K562 (cell line): Measurements from ENCODE around the gene CYSRT1. TPM values are rescaled to one million over a fixed set of nuclear protein-coding genes. Genes with fewer than 3 reads are reported as not detected.
A peak's percentile ranks its signal among the peaks of the same experiment; 100 is the strongest.

Source experiments
- ATAC-seq: fragments of 200-7000 bp; cut with Tn5 transposase; 3 replicates; pipeline ENCODE4 v1.9.1; 2020; ENCODE audit warnings: moderate library complexity
- BruUV-seq: library from RNA; stranded (reverse); fragments of 400-500 nt; replicated peaks from 2 replicates; lab custom pipeline; 2021; lab: Mats Ljungman, UMichigan
- CTCF ChIA-PET: fragments of 300-600 bp; formaldehyde crosslinking; extraction: SDS; loops from one replicate; lab custom pipeline; 2021; ENCODE audit warnings: low intra/inter-chr PET ratio; lab: Yijun Ruan, JAX
- POLR2A ChIA-PET: fragments of 300-600, 350-650 bp; sonication (Branson Sonifier 250); formaldehyde crosslinking; extraction: SDS; loops from one replicate; lab custom pipeline; 2021; ENCODE audit warnings: antibody characterized with exemption, inconsistent platforms; lab: Yijun Ruan, JAX
- DNase-seq, 4 experiments: peaks; one replicate each; pipeline versions ENCODE4 v3.0.0 to v3.0.0-alpha.2; 2011 to 2018; ENCODE audit warnings: low spot score in 3 of 4, mixed read lengths in 3 of 4; ENCODE audit errors: extremely low read depth in 1 of 4
- FAIRE-seq: peaks from 2 replicates; lab custom pipeline; 2011; peaks lifted over from hg19 to GRCh38; lab: Jason Lieb, UNC
- H2AFZ ChIP-seq: 2 replicates; pipeline ENCODE4 v1.6.0; 2011; ENCODE audit warnings: low read depth, low read length, control low read depth, inconsistent platforms
- H3K27ac ChIP-seq: fragments of 200-600 bp; 3 replicates; pipeline ENCODE4 v1.8.0; 2011; ENCODE audit warnings: low read depth, mild to moderate bottlenecking, control low read depth, inconsistent platforms, low read length, moderate library complexity, mixed read lengths; ENCODE audit errors: extremely low read depth
- H3K27me3 ChIP-seq, 2 experiments: fragments of 300-600 bp in 1 of 2; 2 replicates in 1 of 2; 3 replicates in 1 of 2; pipeline versions ENCODE4 v1.6.0 to v1.8.0; 2011; ENCODE audit warnings: inconsistent platforms in 2 of 2, low read length in 2 of 2, mild to moderate bottlenecking in 1 of 2, mixed read lengths in 1 of 2, moderate library complexity in 1 of 2; ENCODE audit not compliant: control insufficient read depth in 2 of 2, insufficient read depth in 2 of 2
- H3K36me3 ChIP-seq: fragments of 300-600 bp; 3 replicates; pipeline ENCODE4 v1.8.0; 2011; ENCODE audit warnings: mild to moderate bottlenecking, low read length, inconsistent platforms; ENCODE audit not compliant: control insufficient read depth, insufficient read depth
- H3K4me1 ChIP-seq, 2 experiments: fragments of 200-600 bp in 1 of 2; replicated peaks in 1 of 2; 2 replicates in 1 of 2; 3 replicates in 1 of 2; pipeline versions ENCODE4 v1.5.1 to v1.8.0; 2011; ENCODE audit warnings: inconsistent platforms in 2 of 2, low read length in 2 of 2, mild to moderate bottlenecking in 1 of 2, mixed read lengths in 1 of 2, moderate library complexity in 1 of 2; ENCODE audit not compliant: control insufficient read depth in 2 of 2, insufficient read depth in 2 of 2
- H3K4me2 ChIP-seq: 2 replicates; pipeline ENCODE4 v1.6.1; 2011; ENCODE audit warnings: low read length, control low read depth, inconsistent platforms, mixed read lengths; ENCODE audit not compliant: insufficient read depth
- H3K4me3 ChIP-seq: fragments of 200-600 bp; sonication (generic), shearing (Covaris generic); 2 replicates; pipeline ENCODE4 v1.5.1; 2016; ENCODE audit warnings: control low read depth, inconsistent platforms
- H3K79me2 ChIP-seq: fragments of 200-600 bp; 3 replicates; pipeline ENCODE4 v1.8.0; 2011; ENCODE audit warnings: low read length, inconsistent platforms; ENCODE audit not compliant: control insufficient read depth, insufficient read depth
- H3K9ac ChIP-seq, 2 experiments: 2 replicates each; pipeline versions ENCODE4 v1.6.0 to v1.6.1; 2011; ENCODE audit warnings: low read depth in 2 of 2, low read length in 2 of 2, control low read depth in 1 of 2, inconsistent platforms in 1 of 2, mild to moderate bottlenecking in 1 of 2, mixed read lengths in 1 of 2; ENCODE audit not compliant: insufficient read depth in 1 of 2
- H3K9me1 ChIP-seq: one replicate; pipeline ENCODE4 v1.6.0; 2011; ENCODE audit warnings: inconsistent platforms, mild to moderate bottlenecking, low read length, moderate library complexity; ENCODE audit not compliant: control insufficient read depth, insufficient read depth
- H3K9me3 ChIP-seq: replicated peaks from 2 replicates; pipeline ENCODE4 v1.5.1; 2011; ENCODE audit warnings: low read depth, low read length, inconsistent platforms; ENCODE audit not compliant: control insufficient read depth, insufficient read depth
- H4K20me1 ChIP-seq: replicated peaks from 2 replicates; pipeline ENCODE4 v1.6.1; 2011; ENCODE audit warnings: low read length, inconsistent platforms, mixed read lengths; ENCODE audit not compliant: control insufficient read depth, insufficient read depth
- AFF1 ChIP-seq, 2 experiments: fragments of 450-650 bp; IDR thresholded peaks; 2 replicates each; pipeline ENCODE4 v1.6.1; 2018; ENCODE audit warnings: mild to moderate bottlenecking in 2 of 2, low read depth in 1 of 2; ENCODE audit not compliant: partially characterized antibody in 2 of 2
- CTCF ChIP-seq, 3 experiments: IDR thresholded peaks in 2 of 3; conservative IDR thresholded peaks in 1 of 3; 2 replicates each; pipeline ENCODE4 v1.5.1; 2011 to 2012; ENCODE audit warnings: low read length in 3 of 3, mild to moderate bottlenecking in 3 of 3, control low read depth in 2 of 3, improper control_type of control experiment in 1 of 3, inconsistent platforms in 1 of 3, low read depth in 1 of 3, mixed read lengths in 1 of 3, moderate library complexity in 1 of 3; ENCODE audit not compliant: insufficient read depth in 2 of 3
- CUX1 ChIP-seq: fragments of 200-800 bp; sonication (Bioruptor generic); IDR thresholded peaks from 2 replicates; pipeline ENCODE4 v1.6.1; 2016; ENCODE audit warnings: missing genetic modification characterization, missing compliant biosample characterization
- ZBTB33 ChIP-seq: sonication (generic); formaldehyde crosslinking; IDR thresholded peaks from 2 replicates; pipeline ENCODE4 v1.8.1; 2023; ENCODE audit warnings: mild to moderate bottlenecking, missing genetic modification reagents
- WGBS: fragments of 100-300 bp; shearing (Covaris generic); methylation state at CpG from one replicate; pipeline ENCODE4 v1.1.6; 2016; ENCODE audit warnings: low coverage, mixed read lengths; ENCODE audit not compliant: insufficient coverage; ENCODE audit errors: missing lambda C conversion rate; 5-methylcytosine and 5-hydroxymethylcytosine counted together
- in situ Hi-C: fragments of 300-500 bp; cut with MboI; formaldehyde crosslinking; loops from 4 replicates; pipeline ENCODE4 v1.15.0; 2018; ENCODE audit warnings: inconsistent platforms, mixed read lengths
- intact Hi-C: fragments of 100-400 bp; cut with micrococcal nuclease; formaldehyde crosslinking; loops from 2 replicates; pipeline ENCODE4 v1.14.2; 2022
- polyA plus RNA-seq, 8 experiments: library from polyadenylated mRNA; depleted of rRNA in 4 of 8; stranded (reverse) in 5 of 8; unstranded in 3 of 8; fragments of >200 nt; fragmentation: Nextera tagmentation in 2 of 8; fragmentation: Illumina TruSeq in 1 of 8; extraction: Ambion mirVana in 2 of 8; extraction: Trizol in 1 of 8; gene quantifications; 2 replicates each; pipeline versions ENCODE4 v1.2.1 to v1.2.3, GENCODE V29; 2011 to 2014; ENCODE audit warnings: inconsistent platforms in 1 of 8, missing spikeins in 1 of 8
- total RNA-seq, 7 experiments: library from RNA; depleted of rRNA in 6 of 7; stranded (reverse); fragments of >200 nt in 6 of 7; fragmentation: Illumina TruSeq in 2 of 7; extraction: Trizol in 2 of 7; gene quantifications; 2 replicates each; pipeline versions ENCODE4 v1.2.1 to v1.2.3, GENCODE V29; 2011 to 2021; ENCODE audit warnings: low replicate concordance in 1 of 7

The CYSRT1 gene
- total and polyA plus RNA-seq, 9 of the 15 experiments (the other 6 are each of a cell fraction or from before 2014, with no cell fraction given): 0.04 to 1.4 (median 0.42) TPM; not detected in 3

- POLR2A ChIA-PET: interaction anchor here (0.5 to 2.1 kb wide), 11 partner anchors 9 to 222 kb away, joined by 3 to 13 read pairs (median 5); partner anchors contain the start of genes CLIC3, TPRN and TUBB4B
- no peak for TF ChIP-seq CTCF (IDR thresholded peaks at IDR 0.05 in 2 of 3, conservative IDR thresholded peaks at IDR 0.05 in 1 of 3; ENCODE audit: insufficient read depth in 2 of 3, low read depth in 1 of 3, low read length in 3 of 3)
- TF ChIP-seq CUX1 (CRISPR knock-in tag): no peak
- TF ChIP-seq ZBTB33 (CRISPR knock-in tag): peak; percentile 78
- no peak for TF ChIP-seq AFF1 (IDR thresholded peaks at IDR 0.05; ENCODE audit: low read depth in 1 of 2, partially characterized antibody in 2 of 2)
Measured at GRCh38 chr9:137218212-137218753, 6.7 kb upstream of the CYSRT1 start.

More at GRCh38 chr9:137218212-137218753, 6.7 kb upstream of the CYSRT1 start:
- CTCF ChIA-PET: no interaction called here
- no peaks in the 10 kb centered on the region for H3K9me1 ChIP-seq
- H3K27me3 ChIP-seq: no peaks in the 10 kb centered on the region
- peaks cover 34 to 91% of the 10 kb centered on the region in 2 experiments for H3K4me1 ChIP-seq
- peak overlapping the region; percentile 76 to 92 for H3K9ac ChIP-seq
- in situ Hi-C loops (no loop called here), intact Hi-C loops (loop anchor here (2.0 kb wide), 1 partner anchor 17 kb away; the partner anchor contains the start of gene TPRN)
- no peaks in the 10 kb centered on the region for H4K20me1 ChIP-seq
- no peak overlapping the region for H2AFZ ChIP-seq
- DNase-seq: no peak
- no peak overlapping the region for H3K4me3 ChIP-seq
- BruUV-seq: no TSS peak
- 85% methylated on average over 24 of the region's 30 CpGs for WGBS
- H3K36me3 ChIP-seq: peaks cover 32% of the 10 kb centered on the region; the same call in 1 of the 3 replicates
- no peak for FAIRE-seq
- ATAC-seq: no peak
- H3K9me3 ChIP-seq: no peaks in the 10 kb centered on the region
- peaks cover 18% of the 10 kb centered on the region; the same call in 2 of the 3 replicates for H3K79me2 ChIP-seq
- H3K27ac ChIP-seq: peak overlapping the region; percentile 72
- peak overlapping the region; percentile 82 for H3K4me2 ChIP-seq
